Transverse colon (tissue), 4 donors: ENCODE data around the gene SGPP2. TPM values are rescaled to one million over a fixed set of nuclear protein-coding genes. Genes with fewer than 3 reads are reported as not detected.

Experiments
- DNase-seq: peaks from one replicate; pipeline ENCODE4 v3.0.0-alpha.2; 2019
- H3K27ac ChIP-seq, 4 donors: fragments of 200-600 bp; sonication (generic); 2 replicates each; pipeline ENCODE4 v1.5.1; 2016 to 2018; ENCODE audit warnings: inconsistent platforms in 4 of 4
- H3K27me3 ChIP-seq: fragments of 200-600 bp; sonication (generic); 2 replicates; pipeline ENCODE4 v1.5.1; 2017; ENCODE audit warnings: inconsistent platforms
- H3K36me3 ChIP-seq, 4 donors: fragments of 200-600 bp; sonication (generic); 2 replicates each; pipeline ENCODE4 v1.5.1; 2017 to 2019; ENCODE audit warnings: inconsistent platforms in 4 of 4
- H3K4me1 ChIP-seq, 4 donors: fragments of 200-600 bp; sonication (generic); 2 replicates each; pipeline ENCODE4 v1.5.1; 2017 to 2020; ENCODE audit warnings: inconsistent platforms in 4 of 4
- H3K4me3 ChIP-seq, 4 donors: fragments of 200-600 bp; sonication (generic); 1 replicate in 1 of 4; 2 replicates in 3 of 4; pipeline versions ENCODE4 v1.5.1 to v1.6.1; 2017 to 2019; ENCODE audit warnings: inconsistent platforms in 4 of 4
- H3K9me3 ChIP-seq, 2 donors: fragments of 200-600 bp; sonication (generic); 2 replicates each; pipeline ENCODE4 v1.5.1; 2017 to 2019; ENCODE audit warnings: inconsistent platforms in 2 of 2
- CTCF ChIP-seq, 5 experiments: fragments of 200-600 bp in 3 of 5; fragments of 450-650 bp in 2 of 5; sonication (generic) in 3 of 5; IDR thresholded peaks; 1 replicate in 2 of 5; 2 replicates in 3 of 5; pipeline ENCODE4 v1.5.1; 2016 to 2017; ENCODE audit warnings: antibody characterized with exemption in 5 of 5, inconsistent platforms in 3 of 5, mild to moderate bottlenecking in 2 of 5, moderate library complexity in 1 of 5
- EP300 ChIP-seq: sonication (generic); formaldehyde crosslinking; IDR thresholded peaks from one replicate; pipeline ENCODE4 v1.6.1; 2017; ENCODE audit warnings: antibody characterized with exemption, low read depth
- POLR2A ChIP-seq: fragments of 450-650 bp; IDR thresholded peaks from one replicate; pipeline ENCODE4 v1.6.1; 2016; ENCODE audit warnings: antibody characterized with exemption, mild to moderate bottlenecking, moderate library complexity
- POLR2AphosphoS5 ChIP-seq, 3 donors: sonication (generic); formaldehyde crosslinking; IDR thresholded peaks; one replicate each; pipeline ENCODE4 v1.6.1; 2016; ENCODE audit warnings: antibody characterized with exemption in 3 of 3
- WGBS, 2 donors: methylation state at CpG; one replicate each; pipeline ENCODE4 v1.1.5; 2018; ENCODE audit warnings: low coverage in 1 of 2; 5-methylcytosine and 5-hydroxymethylcytosine counted together
- in situ Hi-C, 4 donors: fragments of 200-750 bp; cut with MboI; loops; one replicate each; pipeline versions ENCODE4 v1.15.0 to v1.15.1; 2017; ENCODE audit warnings: low sequenced_read_pairs in 3 of 4, low pct_ligation_motif_present in 1 of 4, low pct_unique_long_range_greater_than_20kb in 1 of 4
- intact Hi-C: fragments of 100-400 bp; cut with DNase I; formaldehyde crosslinking; loops from one replicate; pipeline ENCODE4 v1.15.1; 2023; ENCODE audit warnings: low total_unique reads
- total RNA-seq, 4 donors: library from RNA; depleted of rRNA; stranded (reverse); fragments of >200 nt; gene quantifications; one replicate each; pipeline ENCODE4 v1.1.0, GENCODE V29; 2016

The SGPP2 gene
- total RNA-seq, 4 donors from 2014 or later = 26.5 to 56.5 (median 48.7) TPM

DNA sequence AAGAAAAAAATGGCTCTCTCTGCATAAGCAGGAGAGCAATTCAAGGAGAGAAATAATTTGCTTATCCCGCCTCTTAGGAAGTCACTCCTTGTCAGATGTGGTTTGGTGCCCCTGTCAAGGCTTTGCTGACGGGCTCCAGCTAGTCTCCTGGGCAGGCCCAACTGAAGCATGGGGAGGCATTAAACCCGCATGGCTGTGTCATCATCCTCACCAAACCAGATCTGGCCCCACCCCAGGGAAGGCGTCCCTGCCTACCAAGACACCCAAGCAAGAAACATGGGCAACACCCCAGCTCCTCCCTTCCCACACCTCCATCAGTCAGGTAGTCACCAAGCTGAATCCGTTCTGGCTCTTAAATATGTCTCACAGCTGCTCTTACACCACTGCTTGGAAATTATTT is 108.0 kb downstream of the SGPP2 start:
- intact Hi-C loops (no loop called here), in situ Hi-C loops (no loop called here)
- Histone ChIP-seq H3K27me3 (no peaks in the 10 kb centered on the region), H3K27ac (no peak overlapping the region), H3K36me3 (no peaks in the 10 kb centered on the region), H3K4me1 (no peaks in the 10 kb centered on the region), H3K4me3 (no peak overlapping the region), H3K9me3 (no peaks in the 10 kb centered on the region)
- TF ChIP-seq EP300 (no peak), CTCF (IDR thresholded peaks at IDR 0.05) (no peak), POLR2A (no peak), POLR2AphosphoS5 (IDR thresholded peaks at IDR 0.05) (no peak)
- WGBS, 2 donors = 82 to 91% methylated on average over 2 to 5 of the region's 5 CpGs
- no peak for DNase-seq

- Histone ChIP-seq H3K36me3 (no peaks in the 10 kb centered on the region), H3K27me3 (no peaks in the 10 kb centered on the region), H3K4me1 (no peaks in the 10 kb centered on the region), H3K27ac (no peak overlapping the region), H3K9me3 (no peaks in the 10 kb centered on the region), H3K4me3 (no peak overlapping the region)
- intact Hi-C loops = no loop called here
- DNase-seq = no peak
- in situ Hi-C loops = no loop called here
- WGBS, 2 donors = 87 to 100% methylated on average over 3 to 6 of the region's 6 CpGs
- TF ChIP-seq POLR2AphosphoS5 (IDR thresholded peaks at IDR 0.05) = no peak
- TF ChIP-seq POLR2A = no peak
- TF ChIP-seq CTCF (IDR thresholded peaks at IDR 0.05) = no peak
- no peak for TF ChIP-seq EP300
Observed at GRCh38 chr2:222535477-222535876, 111.1 kb downstream of the SGPP2 start.

GRCh38 chr2:222538535-222538934 is 114.2 kb downstream of the SGPP2 start:
- in situ Hi-C loops = no loop called here

DNA sequence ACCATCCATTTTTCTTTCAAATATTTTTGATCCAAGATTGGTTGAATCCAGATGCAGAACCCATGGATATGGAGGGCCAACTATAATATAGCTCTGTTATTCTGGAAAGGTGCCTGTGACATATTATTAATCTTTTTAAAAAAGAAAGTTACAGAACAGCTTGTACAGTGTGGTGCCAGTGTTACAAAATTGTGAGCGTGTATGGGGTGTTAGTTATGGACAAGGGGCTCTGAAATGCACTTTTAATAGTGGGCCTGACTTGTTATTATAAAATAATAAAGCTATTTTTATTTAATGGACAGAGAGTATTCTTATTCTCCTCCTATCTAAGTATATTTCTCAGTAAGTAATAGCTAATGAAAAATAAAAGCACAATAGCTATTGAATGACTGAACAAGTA is 120.3 kb downstream of the SGPP2 start:
- DNase-seq = no peak
- intact Hi-C loops = no loop called here
- H3K9me3 ChIP-seq = no peaks in the 10 kb centered on the region
- H3K4me3 ChIP-seq = no peak overlapping the region
- TF ChIP-seq POLR2AphosphoS5 (IDR thresholded peaks at IDR 0.05) (no peak), POLR2A (no peak), CTCF (IDR thresholded peaks at IDR 0.05) (no peak), EP300 (no peak)
- peaks cover 0 to 18% (median 1%) of the 10 kb centered on the region in 4 donors for H3K4me1 ChIP-seq
- in situ Hi-C loops = no loop called here
- 70 to 94% methylated on average over 1 of the region's 1 CpG for WGBS, 2 donors
- H3K36me3 ChIP-seq = no peaks in the 10 kb centered on the region
- no peak overlapping the region for H3K27ac ChIP-seq
- H3K27me3 ChIP-seq = no peaks in the 10 kb centered on the region

More at GRCh38 chr2:222538535-222538934, 114.2 kb downstream of the SGPP2 start:
- Histone ChIP-seq H3K36me3 (no peaks in the 10 kb centered on the region), H3K4me1 (no peaks in the 10 kb centered on the region), H3K9me3 (no peaks in the 10 kb centered on the region), H3K27me3 (no peaks in the 10 kb centered on the region), H3K4me3 (no peak overlapping the region), H3K27ac (no peak overlapping the region)
- no peak for DNase-seq
- WGBS, 2 donors = 71 to 81% methylated on average over 1 to 3 of the region's 3 CpGs
- intact Hi-C loops = no loop called here
- no peak for TF ChIP-seq EP300
- no peak for TF ChIP-seq CTCF (IDR thresholded peaks at IDR 0.05)
- no peak for TF ChIP-seq POLR2AphosphoS5 (IDR thresholded peaks at IDR 0.05)
- TF ChIP-seq POLR2A = no peak
